BE2C (cell line): ENCODE measurements around the gene CAMK1D.

Source experiments
- DNase-seq: peaks from one replicate; pipeline ENCODE4 v3.0.0-alpha.2; 2020
- H3K27me3 ChIP-seq: fragments of 250-450 bp; sonication (Bioruptor Pico); 2 replicates; pipeline ENCODE4 v1.5.1; 2020; ENCODE audit warnings: mild to moderate bottlenecking
- H3K36me3 ChIP-seq: fragments of 250-450 bp; sonication (Bioruptor Pico); 2 replicates; pipeline ENCODE4 v1.5.1; 2020; ENCODE audit warnings: mild to moderate bottlenecking
- H3K4me1 ChIP-seq: fragments of 250-450 bp; sonication (Bioruptor Pico); 2 replicates; pipeline ENCODE4 v1.5.1; 2020
- H3K4me3 ChIP-seq: 2 replicates; pipeline ENCODE4 v1.5.1; 2011; ENCODE audit warnings: low read depth, low read length
- H3K9me3 ChIP-seq: fragments of 250-450 bp; sonication (Bioruptor Pico); 2 replicates; pipeline ENCODE4 v1.5.1; 2020
- CTCF ChIP-seq: IDR thresholded peaks from 2 replicates; pipeline ENCODE4 v1.5.1; 2012; ENCODE audit warnings: mild to moderate bottlenecking, low read depth, low read length

The CAMK1D gene

DNA sequence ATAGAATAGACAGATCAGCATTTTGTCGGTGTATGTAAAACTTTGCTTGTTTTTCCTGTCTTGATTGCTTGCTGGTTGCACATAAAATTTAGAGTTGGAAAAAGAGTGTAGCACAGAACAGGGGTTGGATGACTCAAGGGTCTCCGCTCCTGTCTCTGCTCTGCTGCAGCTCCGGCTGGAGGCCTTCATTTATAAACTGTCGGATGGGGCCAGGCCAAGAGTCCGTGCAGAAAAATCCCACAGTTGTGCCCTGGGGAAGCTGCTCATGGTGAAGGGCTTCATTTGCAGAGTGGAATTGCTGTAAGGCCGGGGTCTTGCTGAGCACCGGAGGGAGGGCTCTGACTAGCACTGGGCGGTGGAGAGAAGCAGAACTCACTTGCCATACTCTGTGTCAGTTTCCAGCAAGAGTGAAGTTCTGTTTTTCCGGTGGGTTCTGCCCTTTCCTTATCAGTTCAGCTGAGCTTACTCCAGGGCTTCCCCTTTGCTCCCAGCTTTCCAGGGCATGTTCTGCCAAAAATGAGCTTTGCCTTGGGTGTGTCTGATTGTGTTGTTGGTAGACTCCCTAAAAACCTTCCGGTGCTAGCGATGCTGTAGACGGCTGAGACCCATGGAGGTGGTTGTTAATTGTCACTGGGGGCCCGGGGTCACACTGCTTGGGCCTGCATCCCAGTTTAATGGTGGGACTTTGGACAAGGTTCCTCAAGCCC lies 67.2 kb downstream of the CAMK1D start:
- no peak for TF ChIP-seq CTCF
- no peaks in the 10 kb centered on the region for H3K27me3 ChIP-seq
- H3K4me3 ChIP-seq, result no peak overlapping the region
- no peak for DNase-seq
- H3K9me3 ChIP-seq, result no peaks in the 10 kb centered on the region
- no peaks in the 10 kb centered on the region for H3K36me3 ChIP-seq
- H3K4me1 ChIP-seq, result no peaks in the 10 kb centered on the region

- DNase-seq, result no peak
- no peak overlapping the region for H3K4me3 ChIP-seq
- no peak for TF ChIP-seq CTCF
- H3K27me3 ChIP-seq, result no peaks in the 10 kb centered on the region
- no peaks in the 10 kb centered on the region for H3K4me1 ChIP-seq
- H3K9me3 ChIP-seq, result no peaks in the 10 kb centered on the region
- no peaks in the 10 kb centered on the region for H3K36me3 ChIP-seq
Measured at GRCh38 chr10:12417331-12417730, 68.0 kb downstream of the CAMK1D start.

- Histone ChIP-seq H3K9me3 (no peaks in the 10 kb centered on the region), H3K27me3 (no peaks in the 10 kb centered on the region), H3K36me3 (no peaks in the 10 kb centered on the region), H3K4me1 (no peaks in the 10 kb centered on the region), H3K4me3 (no peak overlapping the region)
- no peak for TF ChIP-seq CTCF
- no peak for DNase-seq
Measured at GRCh38 chr10:12418000-12418399, 68.7 kb downstream of the CAMK1D start.

GRCh38 chr10:12418725-12419261 lies 69.4 kb downstream of the CAMK1D start:
- no peaks in the 10 kb centered on the region for H3K27me3 ChIP-seq
- no peak overlapping the region for H3K4me3 ChIP-seq

DNA sequence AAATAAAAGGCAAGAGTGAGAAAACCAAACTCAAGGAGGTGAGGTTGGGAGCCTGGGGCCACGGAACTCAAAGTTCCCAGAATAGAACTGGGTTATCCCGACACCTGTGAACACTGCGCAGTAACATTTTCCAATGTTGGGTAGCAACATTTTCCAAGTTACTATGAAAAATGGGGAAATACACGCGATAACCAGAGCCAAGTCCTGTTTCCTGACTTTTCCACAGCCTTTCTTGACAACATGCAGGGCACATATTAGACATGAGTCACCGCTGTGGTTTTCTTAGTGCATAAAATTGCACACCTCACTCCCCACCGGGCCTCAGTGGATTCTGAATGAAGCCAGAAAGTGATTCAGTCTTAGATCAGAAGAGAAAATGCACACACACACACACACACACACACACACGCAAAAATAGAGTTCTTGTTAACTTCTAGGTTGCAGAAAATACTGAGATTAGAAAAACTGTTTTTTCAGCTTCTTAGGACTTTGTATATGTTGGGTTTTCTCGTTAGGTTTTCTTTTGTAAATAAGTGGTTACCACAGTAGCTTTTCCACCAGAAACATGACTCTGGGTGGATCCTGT lies 70.0 kb downstream of the CAMK1D start:
- no peaks in the 10 kb centered on the region for H3K4me1 ChIP-seq
- H3K36me3 ChIP-seq, result no peaks in the 10 kb centered on the region
- no peaks in the 10 kb centered on the region for H3K9me3 ChIP-seq
- no peak for DNase-seq
- H3K27me3 ChIP-seq, result no peaks in the 10 kb centered on the region
- no peak for TF ChIP-seq CTCF
- no peak overlapping the region for H3K4me3 ChIP-seq

More at GRCh38 chr10:12418725-12419261, 69.4 kb downstream of the CAMK1D start:
- no peaks in the 10 kb centered on the region for H3K9me3 ChIP-seq
- H3K4me1 ChIP-seq, result no peaks in the 10 kb centered on the region
- H3K36me3 ChIP-seq, result no peaks in the 10 kb centered on the region
- TF ChIP-seq CTCF, result no peak
- no peak for DNase-seq

GRCh38 chr10:12420530-12421120 lies 71.3 kb downstream of the CAMK1D start:
- H3K27me3 ChIP-seq, result no peaks in the 10 kb centered on the region
- no peak overlapping the region for H3K4me3 ChIP-seq
- no peaks in the 10 kb centered on the region for H3K36me3 ChIP-seq
- no peak for TF ChIP-seq CTCF
- H3K9me3 ChIP-seq, result no peaks in the 10 kb centered on the region
- H3K4me1 ChIP-seq, result no peaks in the 10 kb centered on the region
- no peak for DNase-seq
